HUDEP-2 (cell line): ENCODE data around the gene RBKS.

ENCODE experiments used
- DNase-seq, 76 experiments: peaks; one replicate each; lab custom pipeline; 2025; ENCODE audit not compliant: unreplicated experiment in 76 of 76; lab: John Stamatoyannopoulos, UW

Gene RBKS

DNA sequence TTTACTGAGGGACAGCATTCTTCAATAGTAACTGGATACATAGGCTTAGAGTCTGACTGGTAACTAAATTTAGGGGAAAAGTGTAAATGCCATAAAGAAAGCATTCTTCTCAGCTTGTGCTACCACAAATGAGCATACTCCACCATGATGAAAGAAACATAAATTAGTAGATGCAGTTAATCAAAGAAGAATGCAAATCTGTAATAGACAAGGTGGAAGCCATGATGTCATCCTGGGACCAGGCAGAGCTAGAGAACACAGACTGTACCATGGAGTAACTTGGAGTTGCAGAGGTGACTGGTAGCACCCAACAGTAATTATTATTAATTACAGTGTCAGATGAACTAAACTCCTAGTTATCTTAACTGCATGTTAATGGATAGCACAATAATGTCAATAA lies 51.7 kb downstream of the RBKS start:
- no peak for DNase-seq

DNA sequence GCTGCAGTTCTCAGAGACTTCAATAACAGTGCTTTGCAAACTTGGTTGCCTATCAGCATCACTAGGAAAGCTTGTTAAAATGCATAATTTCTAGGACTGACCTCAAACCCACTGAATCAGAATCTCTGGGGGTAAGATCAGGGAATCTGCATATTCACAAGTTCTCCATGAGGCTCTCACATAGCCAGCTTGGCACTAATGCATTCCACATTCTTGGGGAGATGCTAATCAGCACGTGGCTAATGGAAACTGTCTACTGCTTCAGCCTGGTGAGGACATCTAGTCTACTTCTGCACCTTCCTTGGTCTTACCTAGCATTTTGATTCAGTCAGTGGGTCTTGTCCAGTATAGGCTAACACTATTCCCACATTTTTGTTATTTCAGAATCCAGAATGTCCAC lies 56.3 kb downstream of the RBKS start:
- DNase-seq = no peak

DNA sequence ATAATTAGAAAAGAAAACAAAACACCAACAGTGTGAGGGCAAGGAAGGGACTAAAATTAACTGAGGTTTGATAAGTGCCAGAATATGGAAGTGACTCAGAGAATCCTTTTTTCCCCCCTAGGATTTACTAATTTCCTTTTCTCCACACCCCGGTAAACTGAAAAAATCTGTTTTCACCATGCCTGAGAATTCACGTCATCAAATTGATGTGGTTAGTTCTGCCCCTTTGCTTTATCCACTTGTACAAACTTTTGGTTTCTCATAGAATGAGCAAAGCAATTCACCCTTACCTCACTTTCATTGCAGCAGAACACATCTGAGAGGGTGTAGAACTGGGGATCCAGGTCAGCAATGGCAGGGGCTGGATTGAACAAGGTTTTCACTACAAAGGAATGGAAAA lies 57.8 kb downstream of the RBKS start:
- DNase-seq = no peak

DNA sequence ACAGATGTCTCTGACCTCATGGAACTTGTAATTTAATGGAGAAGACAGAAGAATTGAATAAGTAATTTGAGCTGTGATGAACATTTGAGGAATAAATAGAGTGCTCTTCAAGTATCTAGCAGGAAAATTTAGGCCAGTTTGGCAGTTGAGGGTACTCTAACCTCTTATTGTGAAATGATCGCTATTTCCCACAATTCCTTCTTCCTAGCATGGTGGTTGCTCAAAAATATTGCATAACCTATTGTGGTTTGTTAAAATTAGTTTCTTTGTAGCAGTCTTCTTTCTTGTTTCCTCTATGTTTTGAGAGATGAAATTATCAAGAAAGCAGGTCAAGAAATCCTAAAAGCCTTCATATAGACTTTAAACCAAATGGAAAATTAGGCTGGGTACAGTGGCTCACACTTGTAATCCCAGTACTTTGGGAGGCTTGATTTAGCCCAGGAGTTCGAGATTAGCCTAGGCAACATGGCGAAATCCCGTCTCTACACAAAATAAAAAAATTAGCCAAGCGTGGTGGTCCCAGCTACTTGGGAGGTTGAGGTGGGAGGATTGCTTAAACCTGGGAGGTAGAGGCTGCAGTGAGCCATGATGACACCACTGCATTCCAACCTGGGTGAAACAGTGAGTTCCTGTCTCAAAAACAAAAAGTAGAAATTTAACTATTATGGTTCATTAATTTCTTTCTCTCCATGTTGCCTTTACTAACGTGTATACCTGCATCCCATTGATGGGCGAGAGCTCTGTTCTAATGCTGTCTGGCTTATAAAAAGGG lies 58.7 kb downstream of the RBKS start:
- no peak for DNase-seq

DNA sequence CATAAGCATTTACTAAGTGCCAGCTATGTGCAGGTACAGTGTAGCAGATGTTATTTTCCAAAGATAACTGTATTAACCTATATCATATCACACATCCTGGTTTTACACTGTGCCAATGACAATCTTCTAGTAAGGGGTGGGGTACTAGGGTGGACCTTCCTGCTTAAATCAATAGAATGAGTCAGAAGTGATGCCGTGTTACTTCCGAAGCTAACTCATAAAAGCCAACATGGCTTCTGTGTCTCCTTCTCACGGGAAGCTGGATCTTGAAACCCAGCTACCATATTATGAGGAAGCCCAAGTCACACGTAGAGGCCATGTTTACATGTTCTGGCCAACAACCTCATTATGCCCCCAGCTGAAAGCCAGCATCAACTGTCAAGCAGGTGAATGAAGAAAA lies 59.5 kb downstream of the RBKS start:
- no peak for DNase-seq

DNA sequence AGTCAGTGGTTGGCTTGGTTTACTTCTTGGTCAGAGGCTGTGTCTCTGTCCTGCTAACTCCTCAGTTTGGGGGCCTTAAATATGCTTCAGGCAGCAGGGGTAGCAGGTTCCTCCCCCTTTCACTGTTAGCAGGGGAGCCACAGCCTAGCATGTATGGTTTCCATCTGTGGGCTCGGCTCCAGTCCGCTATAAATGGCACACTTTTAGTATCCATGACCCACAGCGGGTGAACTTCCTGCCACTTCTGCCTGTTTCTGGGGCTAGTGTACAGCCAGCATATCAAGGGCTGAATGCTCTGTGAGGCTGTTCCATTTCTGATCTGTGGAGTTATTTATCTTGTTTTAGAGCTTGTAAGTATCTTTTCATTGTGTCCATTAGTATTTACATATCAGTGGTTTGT lies 60.4 kb downstream of the RBKS start:
- DNase-seq = no peak

DNA sequence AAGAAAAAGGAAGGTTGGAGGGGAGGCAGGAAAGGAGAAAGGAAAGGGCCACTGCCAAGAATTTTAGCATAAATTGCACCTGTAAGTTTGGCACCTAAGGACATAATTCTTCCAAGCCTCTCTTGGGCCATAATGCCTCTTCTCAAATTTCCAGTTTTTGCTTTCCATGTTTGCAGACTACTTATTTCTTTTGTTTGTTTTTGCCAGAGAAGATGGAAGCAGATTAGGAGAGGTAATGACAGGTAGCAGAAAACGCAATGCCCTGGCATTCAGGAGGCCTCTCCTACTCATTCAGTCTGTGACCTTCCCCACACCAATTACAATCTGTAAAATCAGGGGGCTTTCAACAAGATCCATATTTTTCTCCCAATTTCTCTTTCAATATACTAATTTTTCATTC lies 61.9 kb downstream of the RBKS start:
- DNase-seq = no peak

DNA sequence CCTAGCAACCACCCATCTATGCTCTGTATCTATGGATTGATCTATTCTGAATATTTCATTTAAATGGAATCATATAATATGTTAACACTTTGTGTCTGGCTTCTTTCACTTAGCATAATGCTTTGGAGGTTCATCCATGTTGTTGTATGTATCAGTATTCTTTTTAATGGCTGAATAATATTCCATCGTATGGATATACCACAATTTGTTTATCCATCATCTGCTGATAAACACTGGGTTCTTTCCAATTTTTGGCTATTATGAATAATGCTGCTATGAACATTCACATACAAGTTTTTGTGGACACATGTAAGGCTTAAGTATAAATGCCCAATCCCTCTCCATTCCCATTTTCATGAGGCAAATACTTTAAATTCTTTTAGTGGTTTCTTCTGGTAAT lies 65.8 kb downstream of the RBKS start:
- DNase-seq = no peak

DNA sequence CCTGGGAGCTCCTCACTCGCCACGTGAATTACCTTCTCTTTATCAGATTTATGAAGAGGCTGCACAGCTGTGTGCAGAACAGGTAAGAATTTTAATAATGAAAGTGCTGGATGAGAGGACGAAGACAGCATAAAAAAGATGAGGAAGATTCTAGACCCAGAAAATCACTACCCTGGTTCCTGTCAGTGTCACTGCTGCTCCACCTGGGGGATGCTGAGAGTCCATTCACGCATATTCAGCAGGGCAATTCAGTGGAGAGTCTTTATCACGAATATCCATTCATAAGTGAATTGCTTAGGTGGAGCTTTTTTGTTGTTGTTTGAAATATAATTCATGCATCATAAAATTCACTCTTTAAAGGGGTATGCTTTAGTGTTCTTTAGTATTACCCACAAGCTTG lies 66.6 kb downstream of the RBKS start:
- no peak for DNase-seq

DNA sequence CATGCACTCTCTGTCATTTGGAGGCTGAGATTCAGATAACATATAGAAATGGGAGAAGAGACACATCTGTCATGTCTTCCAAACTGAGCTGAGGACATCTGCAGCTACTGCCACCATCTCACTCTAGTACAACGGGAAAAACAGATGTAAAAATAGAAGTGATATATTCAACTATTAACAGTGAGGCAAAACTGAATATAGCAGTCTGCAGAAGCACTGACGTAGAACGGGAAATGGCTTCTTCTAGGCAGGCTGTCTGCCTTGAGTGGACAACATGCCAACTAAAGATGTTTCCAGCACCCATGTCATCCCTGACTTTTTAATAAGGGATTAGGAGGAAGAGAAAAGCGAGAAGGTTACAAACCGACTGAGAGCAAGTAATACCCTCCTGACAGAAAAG lies 67.1 kb downstream of the RBKS start:
- DNase-seq = no peak

DNA sequence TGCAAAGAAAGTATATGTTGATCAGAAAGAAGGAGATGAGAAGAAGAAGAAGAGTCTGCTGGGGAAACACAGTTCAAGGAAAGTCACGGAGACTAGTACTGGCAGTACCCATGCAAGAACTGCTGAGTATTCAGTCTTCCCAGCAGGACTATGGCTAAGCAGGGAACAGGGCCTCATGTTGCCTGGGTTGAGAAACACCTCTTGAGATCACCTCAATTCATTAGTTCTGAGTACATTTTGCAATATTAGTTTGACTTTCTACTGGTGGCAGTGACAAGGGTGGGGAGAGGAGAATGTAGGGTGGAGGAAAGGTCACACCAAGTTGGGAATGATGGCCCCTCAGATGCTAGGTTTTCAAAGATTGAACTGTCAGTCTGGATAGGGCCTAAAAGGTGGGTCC lies 68.1 kb downstream of the RBKS start:
- DNase-seq = no peak

DNA sequence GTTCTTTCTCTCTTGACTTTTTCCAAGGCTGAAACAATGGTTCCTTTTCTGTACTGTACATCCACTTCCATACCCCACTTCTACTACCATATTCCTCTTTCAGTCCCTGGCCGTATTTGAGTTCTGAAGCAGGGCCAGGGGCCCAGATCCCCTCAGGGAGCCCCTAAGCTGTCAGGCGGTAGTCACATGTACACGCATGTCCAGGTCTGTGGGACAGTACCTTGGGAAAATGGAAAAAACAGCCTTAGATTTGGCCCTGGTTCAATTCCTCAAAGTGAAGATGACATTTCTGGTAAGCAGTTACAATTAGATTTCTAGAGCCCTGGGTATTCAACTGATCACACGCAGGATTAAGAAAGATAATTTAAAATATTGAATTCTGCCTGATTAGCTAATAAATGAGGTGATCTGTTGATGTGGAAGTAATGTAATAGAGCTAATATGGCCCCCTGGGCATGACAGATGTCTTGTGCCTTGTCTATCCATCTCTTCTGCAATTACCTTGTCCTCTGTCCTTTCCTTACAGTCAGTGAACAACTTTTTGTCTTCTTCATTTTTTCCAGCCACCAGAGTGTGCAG lies 74.2 kb downstream of the RBKS start:
- no peak for DNase-seq

DNA sequence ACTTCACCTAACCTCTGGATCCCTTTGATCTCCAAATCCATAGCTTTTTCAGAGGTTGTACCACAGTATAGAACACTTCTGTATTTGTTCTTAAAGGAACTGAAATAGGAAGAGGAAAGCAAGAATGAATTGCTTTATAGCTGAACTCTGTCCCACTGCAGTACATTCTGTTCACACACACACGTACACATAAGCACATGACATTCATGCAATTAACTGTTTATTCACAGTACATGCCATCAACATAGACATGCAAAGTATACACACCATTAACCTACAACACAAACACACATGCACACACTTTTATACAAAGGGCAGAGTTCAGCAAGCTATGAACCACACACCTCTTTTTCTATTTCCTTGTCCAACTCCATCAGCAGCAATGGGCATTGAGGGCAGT lies 75.4 kb downstream of the RBKS start:
- DNase-seq = no peak

DNA sequence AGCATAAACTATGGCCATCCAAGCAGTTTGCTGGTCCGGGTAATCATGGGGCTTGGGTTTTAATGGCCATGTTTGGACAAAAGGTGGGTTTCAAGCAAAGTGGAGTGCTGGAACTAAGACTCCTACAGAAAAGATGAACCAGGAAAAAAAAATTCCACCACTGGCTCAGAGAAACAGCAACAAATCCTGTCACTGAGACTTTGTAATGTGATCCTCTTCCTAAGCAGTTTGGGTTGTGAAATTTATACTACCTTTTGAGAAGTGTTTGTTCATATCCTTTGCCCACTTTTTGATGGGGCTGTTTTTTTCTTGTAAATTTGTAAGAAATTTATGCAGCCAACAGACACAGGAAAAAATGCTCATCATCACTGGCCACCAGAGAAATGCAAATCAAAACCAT lies 78.4 kb downstream of the RBKS start:
- DNase-seq = no peak

DNA sequence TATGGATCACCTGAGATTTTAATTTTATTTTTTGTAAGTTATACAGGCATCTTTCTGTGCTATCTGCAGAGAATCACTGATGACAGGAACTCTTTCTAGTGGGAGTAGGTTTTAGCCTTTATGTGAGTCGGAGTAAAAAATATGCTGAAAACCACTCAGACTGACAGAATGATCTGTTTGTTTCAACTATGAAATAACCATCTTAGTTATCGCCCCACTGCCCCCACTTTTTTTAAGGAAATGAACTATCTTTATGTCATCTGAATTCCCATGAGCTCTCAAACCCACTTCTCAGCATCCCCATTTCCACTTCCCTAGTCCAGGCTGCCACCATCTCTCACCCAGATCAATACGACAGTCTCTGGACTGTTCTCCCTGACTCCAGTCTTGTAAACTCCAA lies 79.7 kb downstream of the RBKS start:
- no peak for DNase-seq

DNA sequence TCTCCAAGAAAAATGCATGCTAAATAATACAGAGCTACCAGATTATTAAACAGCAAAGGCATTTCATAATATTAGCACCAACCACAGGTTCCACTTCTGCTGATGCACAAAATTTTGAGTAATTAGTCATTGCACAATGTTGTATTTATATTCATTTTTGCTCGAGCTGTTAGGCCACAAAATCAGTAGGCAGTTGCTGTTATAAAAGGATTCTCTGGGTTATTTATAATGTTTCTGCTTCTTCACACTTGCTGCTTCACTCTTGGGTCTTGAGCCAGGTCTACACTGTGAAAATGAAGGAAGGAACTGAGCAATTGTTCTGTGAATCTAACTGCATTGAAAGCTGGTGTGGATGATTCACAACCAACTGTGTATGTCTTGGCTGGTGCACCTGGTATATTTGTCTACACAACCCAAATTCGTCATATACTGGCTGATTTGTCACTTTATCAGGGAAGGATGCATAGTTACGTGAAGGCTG lies 80.4 kb downstream of the RBKS start:
- DNase-seq = no peak

DNA sequence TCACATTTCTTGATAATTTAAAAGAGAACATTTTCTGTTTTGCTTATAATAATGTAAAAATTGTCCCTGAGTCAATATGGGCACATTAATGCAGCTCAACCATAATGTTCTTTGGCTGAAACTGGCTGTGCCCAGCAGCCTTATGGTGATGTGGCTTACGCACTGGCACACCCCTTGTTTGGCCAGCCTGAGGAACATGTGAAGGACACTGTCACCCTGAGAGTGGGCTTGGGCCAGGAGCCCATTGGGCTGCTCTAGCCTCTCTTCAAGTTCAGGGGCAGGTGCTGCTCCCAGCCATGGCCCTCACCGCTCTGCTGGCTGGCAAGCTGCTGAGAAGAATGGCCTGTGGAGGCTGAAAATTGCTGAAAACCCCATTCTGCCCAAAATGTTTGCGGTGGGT lies 81.2 kb downstream of the RBKS start:
- DNase-seq = no peak

DNA sequence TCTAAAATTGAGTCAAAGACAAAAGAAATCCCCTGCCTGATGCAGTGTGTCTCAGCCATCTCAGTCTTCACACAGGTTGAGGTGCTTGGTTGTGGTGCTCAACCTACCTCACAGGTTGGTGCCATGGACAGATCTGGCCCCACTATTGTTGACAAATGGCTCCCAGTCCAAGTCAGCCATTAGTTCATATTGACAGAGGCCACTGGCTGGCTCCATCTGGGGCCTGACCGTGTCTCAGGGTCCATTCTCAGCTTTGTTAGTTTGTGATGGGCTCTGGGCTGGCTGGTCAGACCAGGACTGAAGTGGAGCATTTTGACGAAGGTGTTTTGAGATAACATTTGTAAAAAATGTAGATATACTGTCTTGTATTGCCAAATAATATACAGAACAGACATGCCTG lies 81.8 kb downstream of the RBKS start:
- DNase-seq = no peak

DNA sequence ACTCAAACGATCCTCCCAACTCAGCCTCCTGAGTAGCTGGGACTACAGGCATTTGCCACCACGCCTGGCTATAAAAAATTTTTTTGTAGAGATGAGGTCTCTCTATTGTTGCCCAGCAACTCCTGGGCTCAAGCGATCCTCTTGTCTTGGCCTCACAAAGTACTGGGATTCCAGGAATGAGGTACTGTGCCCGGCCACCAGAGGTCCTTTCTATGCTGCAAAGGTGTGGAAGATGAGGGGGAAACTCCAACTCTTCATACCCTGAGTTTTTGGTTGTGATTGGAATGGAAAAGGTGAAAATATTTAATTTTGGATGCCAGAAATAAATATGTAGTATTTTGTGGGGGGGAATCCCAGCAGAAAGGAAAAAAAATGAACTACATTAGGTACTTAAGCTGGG lies 82.7 kb downstream of the RBKS start:
- DNase-seq = peak in 12 of 76 experiments; percentile 1 to 33 (median 6)

DNA sequence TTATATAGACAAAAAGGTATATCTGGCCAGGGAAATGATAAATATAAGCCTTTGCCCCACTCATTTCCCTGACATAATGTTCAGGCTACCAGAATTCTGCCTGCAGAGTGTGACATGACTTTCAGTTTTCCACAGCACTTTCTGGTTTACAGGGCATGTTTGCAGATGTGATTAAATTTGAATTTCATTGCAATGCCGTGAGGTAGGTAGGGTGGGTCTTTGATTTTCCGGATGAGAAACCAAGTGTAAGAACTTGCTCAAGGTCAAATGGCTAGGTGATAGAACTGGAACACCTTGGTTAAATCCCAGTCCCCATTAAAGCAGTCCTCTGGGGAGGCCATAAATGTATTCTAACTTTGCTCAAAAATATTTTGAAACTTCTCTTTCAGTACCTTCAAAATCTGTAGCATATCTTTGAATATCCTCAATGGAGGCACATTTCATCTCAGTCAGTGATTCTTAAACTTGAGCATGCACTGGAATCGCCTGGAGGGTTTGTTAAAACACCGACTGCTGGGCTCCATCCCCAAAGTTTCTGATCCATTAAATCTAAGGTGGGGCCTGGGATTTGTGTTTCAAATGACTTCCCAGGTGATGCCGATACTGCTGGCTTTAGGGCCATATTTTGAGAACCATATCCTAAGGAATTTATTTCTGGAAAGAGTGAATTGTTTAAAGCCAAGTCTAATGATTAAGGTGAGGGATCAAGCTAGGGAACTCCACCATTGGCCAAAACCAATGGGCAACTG lies 83.7 kb downstream of the RBKS start:
- DNase-seq = no peak

DNA sequence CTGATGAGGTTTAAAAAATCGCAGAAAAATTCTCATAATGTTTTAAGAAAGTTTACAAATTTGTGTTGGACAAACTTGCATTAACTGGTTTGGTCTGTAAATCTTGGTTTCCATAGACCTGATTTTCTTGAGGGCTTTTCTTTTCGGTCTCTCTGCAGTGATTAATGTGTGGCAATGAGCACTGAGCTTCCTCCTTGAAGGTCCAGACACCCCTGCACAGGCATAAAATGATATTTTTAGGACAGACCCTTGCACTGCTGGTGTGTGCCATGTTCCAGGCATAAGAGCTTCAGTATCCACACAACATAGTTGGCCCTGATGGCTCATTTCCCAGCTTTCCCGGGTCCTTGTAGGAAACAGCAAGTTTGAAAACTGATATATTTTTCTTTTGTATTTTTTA lies 85.0 kb downstream of the RBKS start:
- DNase-seq = no peak

DNA sequence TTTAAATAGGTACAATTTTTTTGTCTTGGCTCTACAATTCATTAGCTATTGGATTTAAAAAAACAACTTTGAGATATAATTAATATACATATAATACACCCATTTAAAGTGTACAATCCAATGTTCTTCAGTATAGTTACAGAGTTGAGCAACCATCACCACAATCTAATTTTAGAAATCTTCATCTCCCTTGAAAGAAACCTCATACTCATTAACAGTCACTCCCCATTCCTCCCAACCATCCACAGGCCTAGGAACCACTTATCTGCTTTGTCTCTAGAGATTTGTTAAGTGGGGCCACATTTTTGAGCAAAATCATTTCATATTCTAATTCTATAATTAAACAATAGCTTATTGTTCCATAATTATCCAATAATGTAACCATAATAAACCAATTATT lies 86.0 kb downstream of the RBKS start:
- no peak for DNase-seq
